ENCODE results near the gene GALP.
"Not testable (repeated sequence)": the region's sequence is repeated elsewhere in the genome, so short reads cannot be mapped to it uniquely, and the experiment has no call there.

Gene GALP

GRCh38 chr19:56140583-56141416 is 35.0 kb upstream of the GALP start, which contains the start of gene ZNF444:
TSS of gene ZNF444 (plus strand) at chr19:56141287. CDS start at chr19:56146912, 5,625 bp downstream.
- Histone ChIP-seq H3K36me3 (ENCODE audit: control insufficient read depth, insufficient read depth, low read length) (no peaks in the 10 kb centered on the region), H3K4me1 (ENCODE audit: control insufficient read depth, insufficient read depth, low read length) (peaks cover 9% of the 10 kb centered on the region), H3K27me3 (ENCODE audit: control insufficient read depth, insufficient read depth, low read length) (no peaks in the 10 kb centered on the region), H3K4me3 (ENCODE audit: low read length) (peak within 1 kb of the TSS; percentile 86), H3K9ac (ENCODE audit: low read length) (peak within 1 kb of the TSS; percentile 56), H3K27ac (ENCODE audit: low read depth, low read length) (peak within 1 kb of the TSS; percentile 98)

DNA sequence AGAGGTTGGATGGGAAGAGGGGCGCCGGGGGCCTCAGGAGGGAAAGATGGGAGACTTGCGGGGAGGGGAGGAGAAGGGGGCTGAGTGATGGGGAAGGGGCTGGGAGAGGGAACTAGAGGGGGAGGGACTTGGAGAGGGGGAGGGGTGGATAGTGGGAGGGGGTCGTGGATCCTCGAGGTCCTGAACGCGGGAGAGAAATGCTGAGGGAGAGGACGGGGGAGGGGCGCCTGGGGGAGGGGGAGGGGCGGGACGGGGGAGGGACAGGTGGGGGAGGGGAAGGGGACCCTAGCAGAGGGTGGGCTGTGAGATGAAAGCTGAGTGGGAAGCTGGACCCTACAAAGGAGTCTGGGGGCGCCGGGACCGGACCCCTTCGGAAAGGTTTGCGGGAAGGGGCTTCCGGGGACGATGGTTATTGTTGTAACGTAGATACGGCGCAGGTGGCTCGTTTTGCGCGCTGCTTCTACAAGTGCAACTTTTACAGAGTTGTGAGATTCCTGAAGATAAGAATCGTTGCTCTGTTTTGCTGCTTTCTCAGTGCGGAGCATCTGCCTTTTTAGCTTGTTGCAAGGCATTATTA is 34.3 kb upstream of the GALP start:
- Histone ChIP-seq H3K27me3 (ENCODE audit: control insufficient read depth, insufficient read depth, low read length) (no peaks in the 10 kb centered on the region), H3K27ac (ENCODE audit: low read depth, low read length) (peak overlapping the region; percentile 94), H3K9ac (ENCODE audit: low read length) (peak overlapping the region; percentile 38), H3K4me3 (ENCODE audit: low read length) (peak overlapping the region; percentile 86), H3K4me1 (ENCODE audit: control insufficient read depth, insufficient read depth, low read length) (peaks cover 9% of the 10 kb centered on the region), H3K36me3 (ENCODE audit: control insufficient read depth, insufficient read depth, low read length) (no peaks in the 10 kb centered on the region)

DNA sequence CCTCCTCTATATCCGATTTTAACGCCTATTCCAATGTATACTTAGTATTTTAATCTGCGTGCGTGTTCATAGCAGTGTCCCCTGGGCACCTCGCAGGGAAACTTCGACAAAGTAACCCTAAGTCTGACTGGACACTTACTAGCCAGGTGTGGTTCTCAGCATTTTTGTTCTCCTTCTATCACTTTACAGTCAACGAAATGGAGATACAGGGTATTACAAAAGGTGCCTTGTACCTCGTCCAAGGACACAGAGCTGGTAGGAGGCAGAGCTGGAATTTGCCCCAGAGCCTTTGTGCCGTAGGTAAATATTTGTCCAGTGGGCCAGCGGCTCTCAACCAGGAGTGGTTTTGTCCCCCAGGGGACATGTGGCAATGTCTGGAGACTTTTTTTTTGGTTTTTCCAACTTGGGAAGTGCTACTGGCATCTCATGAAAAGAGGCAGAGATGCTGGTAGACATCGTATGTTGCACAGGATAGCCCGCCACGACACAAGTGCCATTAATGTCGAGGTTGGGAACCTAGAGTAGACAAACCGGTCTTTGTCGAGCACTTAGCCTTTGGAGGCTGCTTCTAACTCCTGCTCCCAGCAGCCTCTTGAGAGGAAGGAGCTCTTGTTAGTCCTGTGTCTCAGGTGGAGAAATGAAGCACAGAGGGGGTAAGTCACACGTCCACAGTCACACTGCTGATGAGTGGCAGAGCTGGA is 33.6 kb upstream of the GALP start:
- Histone ChIP-seq H3K36me3 (ENCODE audit: control insufficient read depth, insufficient read depth, low read length) (peaks cover 2% of the 10 kb centered on the region), H3K4me1 (ENCODE audit: control insufficient read depth, insufficient read depth, low read length) (peaks cover 9% of the 10 kb centered on the region), H3K4me3 (ENCODE audit: low read length) (peak overlapping the region; percentile 86), H3K27me3 (ENCODE audit: control insufficient read depth, insufficient read depth, low read length) (no peaks in the 10 kb centered on the region), H3K27ac (ENCODE audit: low read depth, low read length) (peak overlapping the region; percentile 58), H3K9ac (ENCODE audit: low read length) (no peak overlapping the region)

GRCh38 chr19:56142897-56143434 is 32.8 kb upstream of the GALP start:
- no peaks in the 10 kb centered on the region for H3K27me3 ChIP-seq (ENCODE audit: control insufficient read depth, insufficient read depth, low read length)
- H3K9ac ChIP-seq (ENCODE audit: low read length) = no peak overlapping the region
- H3K36me3 ChIP-seq (ENCODE audit: control insufficient read depth, insufficient read depth, low read length) = peaks cover 4% of the 10 kb centered on the region
- H3K4me1 ChIP-seq (ENCODE audit: control insufficient read depth, insufficient read depth, low read length) = peaks cover 9% of the 10 kb centered on the region
- H3K27ac ChIP-seq (ENCODE audit: low read depth, low read length) = no peak overlapping the region
- peak overlapping the region; percentile 8 for H3K4me3 ChIP-seq (ENCODE audit: low read length)

- no peak overlapping the region for H3K9ac ChIP-seq (ENCODE audit: low read length)
- no peak overlapping the region for H3K4me3 ChIP-seq (ENCODE audit: low read length)
- H3K27me3 ChIP-seq (ENCODE audit: control insufficient read depth, insufficient read depth, low read length) = no peaks in the 10 kb centered on the region
- H3K4me1 ChIP-seq (ENCODE audit: control insufficient read depth, insufficient read depth, low read length) = peaks cover 9% of the 10 kb centered on the region
- H3K27ac ChIP-seq (ENCODE audit: low read depth, low read length) = no peak overlapping the region
- peaks cover 10% of the 10 kb centered on the region for H3K36me3 ChIP-seq (ENCODE audit: control insufficient read depth, insufficient read depth, low read length)
Measured at GRCh38 chr19:56144376-56144775, 31.4 kb upstream of the GALP start.

DNA sequence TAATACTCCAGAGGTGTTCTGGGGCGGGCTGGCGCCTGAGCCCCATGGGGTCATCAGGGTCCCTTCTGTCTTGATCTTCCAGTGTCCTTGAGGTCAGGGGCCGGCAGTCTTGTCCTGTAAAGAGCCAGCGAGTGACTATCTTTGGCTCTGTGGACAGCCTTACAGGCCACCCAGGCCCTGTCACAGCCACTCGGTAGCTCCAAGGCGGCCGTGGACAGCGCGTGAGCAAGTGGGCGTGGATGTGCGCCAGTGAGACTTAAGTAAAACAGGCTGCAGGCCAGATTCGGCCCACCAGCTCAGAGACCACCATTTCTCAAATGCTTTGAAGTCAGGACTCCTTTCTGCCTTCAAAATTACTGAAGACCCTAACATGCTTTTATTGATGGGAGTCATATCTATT is 31.0 kb upstream of the GALP start:
- H3K27me3 ChIP-seq (ENCODE audit: control insufficient read depth, insufficient read depth, low read length) = no peaks in the 10 kb centered on the region
- H3K4me3 ChIP-seq (ENCODE audit: low read length) = no peak overlapping the region
- peaks cover 8% of the 10 kb centered on the region for H3K4me1 ChIP-seq (ENCODE audit: control insufficient read depth, insufficient read depth, low read length)
- peaks cover 10% of the 10 kb centered on the region for H3K36me3 ChIP-seq (ENCODE audit: control insufficient read depth, insufficient read depth, low read length)
- H3K27ac ChIP-seq (ENCODE audit: low read depth, low read length) = no peak overlapping the region
- H3K9ac ChIP-seq (ENCODE audit: low read length) = no peak overlapping the region

DNA sequence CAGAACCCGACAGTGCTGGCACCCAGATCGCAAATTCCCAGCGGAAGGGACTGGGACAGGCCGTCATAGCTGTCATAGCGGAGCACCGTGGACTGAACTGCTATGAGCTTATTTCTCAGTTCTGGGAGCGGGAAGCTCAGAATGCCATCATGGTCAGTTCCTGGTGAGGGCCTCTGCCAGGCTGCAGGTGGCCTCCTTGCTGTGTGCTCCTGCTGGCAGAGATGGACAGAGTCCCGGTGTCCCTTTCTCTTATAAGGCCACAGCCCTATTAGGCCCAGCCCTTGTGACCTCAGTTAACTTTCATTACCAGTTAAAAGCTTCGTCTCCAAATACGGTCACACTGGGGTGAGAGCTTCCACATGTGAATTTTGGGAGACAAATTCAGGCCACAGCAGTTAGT is 30.1 kb upstream of the GALP start:
- Histone ChIP-seq H3K27ac (ENCODE audit: low read depth, low read length) (no peak overlapping the region), H3K27me3 (ENCODE audit: control insufficient read depth, insufficient read depth, low read length) (no peaks in the 10 kb centered on the region), H3K9ac (ENCODE audit: low read length) (no peak overlapping the region), H3K4me3 (ENCODE audit: low read length) (no peak overlapping the region), H3K4me1 (ENCODE audit: control insufficient read depth, insufficient read depth, low read length) (peaks cover 3% of the 10 kb centered on the region), H3K36me3 (ENCODE audit: control insufficient read depth, insufficient read depth, low read length) (peaks cover 10% of the 10 kb centered on the region)

DNA sequence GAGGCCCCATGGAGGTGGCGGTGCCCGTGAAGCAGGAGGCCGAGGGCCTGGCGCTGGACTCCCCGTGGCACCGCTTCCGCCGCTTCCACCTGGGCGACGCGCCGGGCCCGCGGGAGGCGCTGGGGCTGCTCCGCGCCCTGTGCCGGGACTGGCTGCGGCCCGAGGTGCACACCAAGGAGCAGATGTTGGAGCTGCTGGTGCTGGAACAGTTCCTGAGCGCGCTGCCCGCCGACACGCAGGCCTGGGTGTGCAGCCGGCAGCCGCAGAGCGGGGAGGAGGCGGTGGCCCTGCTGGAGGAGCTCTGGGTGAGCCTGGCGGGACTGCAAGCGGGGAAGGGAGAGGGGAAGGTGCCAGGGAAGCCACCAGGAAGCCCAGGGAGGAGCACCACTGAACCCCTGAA is 28.9 kb upstream of the GALP start:
- no peak overlapping the region for H3K4me3 ChIP-seq (ENCODE audit: low read length)
- H3K27ac ChIP-seq (ENCODE audit: low read depth, low read length) = no peak overlapping the region
- no peak overlapping the region for H3K9ac ChIP-seq (ENCODE audit: low read length)
- H3K4me1 ChIP-seq (ENCODE audit: control insufficient read depth, insufficient read depth, low read length) = peaks cover 2% of the 10 kb centered on the region
- H3K36me3 ChIP-seq (ENCODE audit: control insufficient read depth, insufficient read depth, low read length) = peaks cover 10% of the 10 kb centered on the region
- H3K27me3 ChIP-seq (ENCODE audit: control insufficient read depth, insufficient read depth, low read length) = no peaks in the 10 kb centered on the region

DNA sequence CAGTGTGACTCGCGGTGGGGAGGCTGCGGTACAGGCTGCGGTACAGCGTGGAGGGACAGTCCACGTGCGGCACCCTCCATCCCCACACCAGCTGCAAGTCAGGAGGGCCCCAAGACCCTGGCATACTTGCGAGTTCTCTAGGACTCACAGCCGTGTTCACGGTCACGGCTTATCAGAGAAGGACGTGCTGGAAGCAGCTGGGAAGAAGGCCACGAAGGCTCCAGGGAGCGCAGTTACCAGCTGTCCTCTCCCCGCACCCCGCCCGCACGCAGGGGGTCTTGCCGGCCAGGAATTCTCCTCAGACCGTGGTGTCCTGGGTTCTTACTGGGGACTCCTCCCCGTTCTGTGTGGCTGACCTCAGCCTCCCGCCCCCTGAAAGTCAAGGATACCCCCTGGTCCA is 28.5 kb upstream of the GALP start:
- no peak overlapping the region for H3K27ac ChIP-seq (ENCODE audit: low read depth, low read length)
- no peak overlapping the region for H3K4me3 ChIP-seq (ENCODE audit: low read length)
- peaks cover 10% of the 10 kb centered on the region for H3K36me3 ChIP-seq (ENCODE audit: control insufficient read depth, insufficient read depth, low read length)
- H3K4me1 ChIP-seq (ENCODE audit: control insufficient read depth, insufficient read depth, low read length) = no peaks in the 10 kb centered on the region
- no peak overlapping the region for H3K9ac ChIP-seq (ENCODE audit: low read length)
- no peaks in the 10 kb centered on the region for H3K27me3 ChIP-seq (ENCODE audit: control insufficient read depth, insufficient read depth, low read length)

DNA sequence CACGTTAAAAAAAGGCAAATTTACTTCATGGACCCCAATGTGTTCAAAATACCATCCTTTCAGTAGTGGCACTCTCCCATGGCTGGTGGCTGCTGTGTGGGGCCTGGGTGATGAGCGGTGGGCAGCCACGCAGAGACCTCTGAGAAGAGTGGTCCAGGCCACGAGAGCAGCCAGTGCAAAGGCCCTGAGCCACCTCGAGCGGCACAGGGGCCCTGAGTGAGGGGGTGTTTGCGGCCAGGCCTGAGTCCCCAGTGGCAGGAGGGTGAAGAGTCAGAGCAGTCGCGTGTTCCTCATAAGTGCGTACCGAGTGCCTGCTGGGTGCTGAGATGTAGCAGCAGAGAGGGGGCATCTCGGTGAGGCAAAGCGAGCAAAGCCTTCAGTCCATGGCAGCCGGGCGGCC is 27.7 kb upstream of the GALP start:
- Histone ChIP-seq H3K36me3 (ENCODE audit: control insufficient read depth, insufficient read depth, low read length) (peaks cover 10% of the 10 kb centered on the region), H3K27me3 (ENCODE audit: control insufficient read depth, insufficient read depth, low read length) (no peaks in the 10 kb centered on the region), H3K4me1 (ENCODE audit: control insufficient read depth, insufficient read depth, low read length) (no peaks in the 10 kb centered on the region), H3K4me3 (ENCODE audit: low read length) (no peak overlapping the region), H3K9ac (ENCODE audit: low read length) (no peak overlapping the region), H3K27ac (ENCODE audit: low read depth, low read length) (no peak overlapping the region)

GRCh38 chr19:56148955-56149655 is 26.7 kb upstream of the GALP start:
- not testable (repeated sequence) for H3K27ac ChIP-seq (ENCODE audit: low read depth, low read length); H3K27me3 ChIP-seq (ENCODE audit: control insufficient read depth, insufficient read depth, low read length); H3K4me1 ChIP-seq (ENCODE audit: control insufficient read depth, insufficient read depth, low read length); H3K4me3 ChIP-seq (ENCODE audit: low read length); H3K9ac ChIP-seq (ENCODE audit: low read length)
- H3K36me3 ChIP-seq (ENCODE audit: control insufficient read depth, insufficient read depth, low read length) = peaks cover 10% of the 10 kb centered on the region

DNA sequence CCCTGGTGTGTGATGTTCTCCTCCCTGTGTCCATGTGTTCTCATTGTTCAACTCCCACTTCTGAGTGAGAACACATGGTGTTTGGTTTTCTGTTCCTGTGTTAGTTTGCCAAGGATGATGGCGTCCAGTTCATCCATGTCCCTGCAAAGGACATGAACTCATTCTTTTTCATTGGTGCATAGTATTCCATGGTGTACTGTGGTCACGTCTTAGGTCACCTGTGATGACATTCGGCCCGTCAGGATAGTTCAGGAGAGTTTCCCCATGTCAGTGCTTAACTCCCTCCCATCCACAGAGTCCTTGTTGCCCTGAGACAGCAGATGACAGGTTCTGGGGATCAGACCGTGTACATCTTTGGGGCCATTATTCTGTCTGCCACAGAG is 26.2 kb upstream of the GALP start:
- H3K9ac ChIP-seq (ENCODE audit: low read length) = no peak overlapping the region
- no peak overlapping the region for H3K4me3 ChIP-seq (ENCODE audit: low read length)
- no peak overlapping the region for H3K27ac ChIP-seq (ENCODE audit: low read depth, low read length)
- H3K27me3 ChIP-seq (ENCODE audit: control insufficient read depth, insufficient read depth, low read length) = no peaks in the 10 kb centered on the region
- H3K4me1 ChIP-seq (ENCODE audit: control insufficient read depth, insufficient read depth, low read length) = no peaks in the 10 kb centered on the region
- H3K36me3 ChIP-seq (ENCODE audit: control insufficient read depth, insufficient read depth, low read length) = peaks cover 10% of the 10 kb centered on the region

Measured in rectal smooth muscle tissue (tissue), 1 donor.